Measurements from ENCODE around the gene SAE1.
"Not testable (repeated sequence)": the region's sequence is repeated elsewhere in the genome, so short reads cannot be mapped to it uniquely, and the experiment has no call there.

SAE1 gene

GRCh38 chr19:47243776-47244547 is 113.3 kb downstream of the SAE1 start:
- Histone ChIP-seq H3K27ac (ENCODE audit: low read depth, low read length) (no peak overlapping the region), H3K9me3 (ENCODE audit: control insufficient read depth in 5 of 5, low read length in 5 of 5) (no peaks in the 10 kb centered on the region), H3K4me3 (ENCODE audit: low read depth in 1 of 5, low read length in 5 of 5) (peak overlapping the region; percentile 42 to 52 (median 51)), H3K36me3 (ENCODE audit: control insufficient read depth in 5 of 5, insufficient read depth in 5 of 5, low read length in 5 of 5) (no peaks in the 10 kb centered on the region), H3K4me1 (ENCODE audit: control insufficient read depth in 5 of 5, insufficient read depth in 5 of 5, low read length in 5 of 5) (peaks cover 3 to 35% (median 18%) of the 10 kb centered on the region in 5 donors), H3K27me3 (ENCODE audit: control insufficient read depth in 5 of 5, insufficient read depth in 4 of 5, low read length in 5 of 5) (peaks cover 11 to 24% (median 19%) of the 10 kb centered on the region in 5 donors), H3K9ac (ENCODE audit: low read length in 5 of 5) (peak overlapping the region in 3 of 5 donors; percentile 39 to 71 (median 51))

DNA sequence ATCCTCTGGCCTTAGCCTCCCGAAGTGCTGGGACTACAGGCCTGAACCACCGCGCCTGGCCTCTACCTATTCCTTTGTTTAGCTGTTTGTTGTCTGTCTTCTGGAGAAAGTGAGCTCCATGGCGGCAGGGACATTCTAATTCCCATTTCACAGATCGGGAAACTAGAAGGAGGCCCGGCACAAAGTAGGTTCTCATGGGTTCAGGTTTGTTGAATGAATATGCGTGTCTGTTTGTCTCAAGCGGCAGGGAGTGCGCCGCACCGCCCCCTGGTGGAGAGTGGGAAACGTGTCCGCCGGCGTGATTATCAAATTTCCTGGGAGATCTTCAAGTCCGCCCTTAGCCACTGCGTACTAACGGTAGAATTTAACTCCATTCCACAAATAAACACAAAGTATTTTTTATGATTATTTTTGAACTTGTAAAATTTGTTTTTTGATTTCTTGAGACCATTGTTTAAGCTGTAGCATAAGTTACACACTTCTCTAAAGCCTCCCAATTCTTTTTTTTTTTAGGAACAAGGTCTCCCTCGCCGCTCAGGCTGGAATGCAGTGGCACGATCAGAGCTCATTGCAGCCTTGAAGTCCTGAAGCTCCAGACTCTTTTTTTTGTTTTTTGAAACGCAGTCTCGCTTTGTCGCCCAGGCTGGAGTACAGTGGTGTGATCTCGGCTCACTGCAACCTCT is 116.8 kb downstream of the SAE1 start:
- Histone ChIP-seq H3K27me3 (ENCODE audit: control insufficient read depth in 5 of 5, insufficient read depth in 4 of 5, low read length in 5 of 5) (peaks cover 0 to 6% (median 0%) of the 10 kb centered on the region in 5 donors), H3K9ac (ENCODE audit: low read length in 5 of 5) (peak overlapping the region in 1 of 5 donors; percentile 45), H3K36me3 (ENCODE audit: control insufficient read depth in 5 of 5, insufficient read depth in 5 of 5, low read length in 5 of 5) (no peaks in the 10 kb centered on the region), H3K4me3 (ENCODE audit: low read depth in 1 of 5, low read length in 5 of 5) (no peak overlapping the region), H3K4me1 (ENCODE audit: control insufficient read depth in 5 of 5, insufficient read depth in 5 of 5, low read length in 5 of 5) (peaks cover 3 to 13% (median 11%) of the 10 kb centered on the region in 5 donors), H3K9me3 (ENCODE audit: control insufficient read depth in 5 of 5, low read length in 5 of 5) (no peaks in the 10 kb centered on the region), H3K27ac (ENCODE audit: low read depth, low read length) (no peak overlapping the region)

DNA sequence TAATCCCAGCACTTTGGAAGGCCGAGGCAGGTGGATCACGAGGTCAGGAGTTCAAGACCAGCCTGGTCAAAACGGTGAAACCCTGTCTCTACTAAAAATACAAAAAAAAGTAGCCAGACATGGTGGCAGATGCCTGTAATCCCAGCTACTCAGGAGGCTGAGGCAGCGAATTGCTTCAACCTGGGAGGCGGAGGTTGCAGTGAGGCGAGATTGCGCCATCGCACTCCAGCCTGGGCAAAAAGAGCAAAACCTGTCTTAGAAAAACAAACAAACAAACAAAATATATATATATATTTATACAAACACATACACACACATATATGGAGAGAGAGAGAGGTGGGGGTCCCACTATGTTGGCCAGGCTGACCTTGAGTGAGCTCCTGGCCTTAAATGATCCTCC is 122.4 kb downstream of the SAE1 start:
- H3K9ac ChIP-seq (ENCODE audit: low read length in 5 of 5): not testable (repeated sequence)
- H3K4me1 ChIP-seq (ENCODE audit: control insufficient read depth in 5 of 5, insufficient read depth in 5 of 5, low read length in 5 of 5): peaks cover 7 to 15% (median 14%) of the 10 kb centered on the region in 5 donors

GRCh38 chr19:47253467-47253881 is 122.8 kb downstream of the SAE1 start:
- peaks cover 0 to 2% (median 1%) of the 10 kb centered on the region in 5 donors for H3K36me3 ChIP-seq (ENCODE audit: control insufficient read depth in 5 of 5, insufficient read depth in 5 of 5, low read length in 5 of 5)
- no peak overlapping the region for H3K27ac ChIP-seq (ENCODE audit: low read depth, low read length)
- peaks cover 0 to 4% (median 0%) of the 10 kb centered on the region in 5 donors for H3K27me3 ChIP-seq (ENCODE audit: control insufficient read depth in 5 of 5, insufficient read depth in 4 of 5, low read length in 5 of 5)
- peaks cover 8 to 20% (median 17%) of the 10 kb centered on the region in 5 donors for H3K4me1 ChIP-seq (ENCODE audit: control insufficient read depth in 5 of 5, insufficient read depth in 5 of 5, low read length in 5 of 5)
- no peaks in the 10 kb centered on the region for H3K9me3 ChIP-seq (ENCODE audit: control insufficient read depth in 5 of 5, low read length in 5 of 5)
- H3K9ac ChIP-seq (ENCODE audit: low read length in 5 of 5): no peak overlapping the region
- H3K4me3 ChIP-seq (ENCODE audit: low read depth in 1 of 5, low read length in 5 of 5): no peak overlapping the region

More for the DNA sequence above, 122.4 kb downstream of the SAE1 start:
- not testable (repeated sequence) for H3K27ac ChIP-seq (ENCODE audit: low read depth, low read length); H3K4me3 ChIP-seq (ENCODE audit: low read depth in 1 of 5, low read length in 5 of 5); H3K9me3 ChIP-seq (ENCODE audit: control insufficient read depth in 5 of 5, low read length in 5 of 5); H3K36me3 ChIP-seq (ENCODE audit: control insufficient read depth in 5 of 5, insufficient read depth in 5 of 5, low read length in 5 of 5); H3K27me3 ChIP-seq (ENCODE audit: control insufficient read depth in 5 of 5, insufficient read depth in 4 of 5, low read length in 5 of 5)

DNA sequence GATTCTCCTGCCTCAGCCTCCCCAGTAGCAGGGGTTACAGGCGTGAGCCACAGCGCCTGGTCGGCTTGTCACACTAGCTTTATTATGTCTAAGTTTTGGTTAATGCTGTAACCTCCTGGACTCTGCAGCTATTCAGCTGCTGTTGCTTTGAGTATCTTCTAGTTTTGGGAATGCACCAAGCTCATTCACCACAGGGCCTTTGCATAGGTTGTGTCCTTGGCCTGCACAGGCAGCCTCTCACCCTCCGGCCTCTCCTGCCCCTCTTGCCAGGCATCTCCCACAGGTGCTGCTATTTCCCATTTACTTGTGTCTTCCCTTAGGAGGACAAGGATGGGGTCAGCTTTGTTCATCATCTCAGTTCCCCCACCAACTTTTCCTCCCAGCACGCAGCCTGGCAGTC is 123.3 kb downstream of the SAE1 start:
- Histone ChIP-seq H3K9me3 (ENCODE audit: control insufficient read depth in 5 of 5, low read length in 5 of 5) (no peaks in the 10 kb centered on the region), H3K4me1 (ENCODE audit: control insufficient read depth in 5 of 5, insufficient read depth in 5 of 5, low read length in 5 of 5) (peaks cover 8 to 25% (median 19%) of the 10 kb centered on the region in 5 donors), H3K9ac (ENCODE audit: low read length in 5 of 5) (no peak overlapping the region), H3K36me3 (ENCODE audit: control insufficient read depth in 5 of 5, insufficient read depth in 5 of 5, low read length in 5 of 5) (peaks cover 0 to 7% (median 6%) of the 10 kb centered on the region in 5 donors), H3K27ac (ENCODE audit: low read depth, low read length) (no peak overlapping the region), H3K4me3 (ENCODE audit: low read depth in 1 of 5, low read length in 5 of 5) (no peak overlapping the region), H3K27me3 (ENCODE audit: control insufficient read depth in 5 of 5, insufficient read depth in 4 of 5, low read length in 5 of 5) (peaks cover 0 to 4% (median 0%) of the 10 kb centered on the region in 5 donors)

- Histone ChIP-seq H3K4me1 (ENCODE audit: control insufficient read depth in 5 of 5, insufficient read depth in 5 of 5, low read length in 5 of 5) (peaks cover 8 to 28% (median 19%) of the 10 kb centered on the region in 5 donors), H3K27me3 (ENCODE audit: control insufficient read depth in 5 of 5, insufficient read depth in 4 of 5, low read length in 5 of 5) (peaks cover 0 to 4% (median 0%) of the 10 kb centered on the region in 5 donors), H3K9me3 (ENCODE audit: control insufficient read depth in 5 of 5, low read length in 5 of 5) (no peaks in the 10 kb centered on the region), H3K9ac (ENCODE audit: low read length in 5 of 5) (peak within 1 kb of the TSS; percentile 38 to 84 (median 62)), H3K36me3 (ENCODE audit: control insufficient read depth in 5 of 5, insufficient read depth in 5 of 5, low read length in 5 of 5) (peaks cover 0 to 28% (median 25%) of the 10 kb centered on the region in 5 donors), H3K4me3 (ENCODE audit: low read depth in 1 of 5, low read length in 5 of 5) (peak within 1 kb of the TSS; percentile 76 to 84 (median 79)), H3K27ac (ENCODE audit: low read depth, low read length) (peak within 1 kb of the TSS; percentile 93)
These were observed 125.5 kb downstream of the SAE1 start, which contains the start of gene CCDC9 for GRCh38 chr19:47255879-47256692. Gene CCDC9, plus strand, starts transcription at chr19:47256525. Its CDS starts 1,876 bp downstream, at chr19:47258401.

DNA sequence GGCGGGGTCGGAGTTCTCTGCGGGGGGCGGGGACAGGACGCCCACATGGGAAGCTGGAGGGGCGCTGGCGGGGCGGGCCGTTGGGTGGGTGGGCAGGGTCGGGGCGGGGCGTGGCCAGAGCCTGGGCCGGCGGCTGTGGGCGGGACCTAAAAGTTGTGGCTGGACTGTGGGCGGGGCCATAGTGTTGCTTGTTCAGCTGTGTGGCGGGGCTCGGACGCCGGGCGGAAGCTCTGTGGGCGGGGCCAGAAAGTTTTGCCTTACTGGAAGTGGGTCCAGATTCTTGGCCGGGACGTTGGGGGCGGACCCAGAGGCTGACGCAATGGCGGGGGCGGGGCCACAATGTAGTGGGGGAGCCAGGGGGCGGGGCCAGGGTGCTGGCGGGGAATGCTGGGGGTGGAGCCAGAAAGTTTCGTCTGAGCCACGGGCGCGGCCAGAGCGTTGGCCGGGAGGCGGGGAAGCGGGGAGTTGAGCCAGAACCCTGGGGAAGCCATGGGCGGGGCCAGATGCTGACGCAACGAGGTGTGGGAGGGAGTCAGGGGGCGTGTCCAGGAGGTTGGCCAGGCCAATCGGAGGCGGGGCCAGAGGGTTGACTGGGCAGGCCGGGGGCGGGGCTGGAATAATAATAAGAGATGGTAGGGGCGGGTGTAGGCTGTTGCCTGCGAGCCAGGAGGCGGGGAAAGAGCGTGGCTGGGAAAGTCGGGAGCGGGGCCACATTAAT is 126.2 kb downstream of the SAE1 start:
- H3K9me3 ChIP-seq (ENCODE audit: control insufficient read depth in 5 of 5, low read length in 5 of 5): no peaks in the 10 kb centered on the region
- H3K4me1 ChIP-seq (ENCODE audit: control insufficient read depth in 5 of 5, insufficient read depth in 5 of 5, low read length in 5 of 5): peaks cover 8 to 28% (median 19%) of the 10 kb centered on the region in 5 donors
- peaks cover 0 to 32% (median 29%) of the 10 kb centered on the region in 5 donors for H3K36me3 ChIP-seq (ENCODE audit: control insufficient read depth in 5 of 5, insufficient read depth in 5 of 5, low read length in 5 of 5)
- peaks cover 0 to 4% (median 0%) of the 10 kb centered on the region in 5 donors for H3K27me3 ChIP-seq (ENCODE audit: control insufficient read depth in 5 of 5, insufficient read depth in 4 of 5, low read length in 5 of 5)
- peak overlapping the region in 2 of 5 donors; percentile 38 to 48 for H3K9ac ChIP-seq (ENCODE audit: low read length in 5 of 5)
- H3K27ac ChIP-seq (ENCODE audit: low read depth, low read length): peak overlapping the region; percentile 93
- peak overlapping the region in 3 of 5 donors; percentile 76 to 84 (median 78) for H3K4me3 ChIP-seq (ENCODE audit: low read depth in 1 of 5, low read length in 5 of 5)

- Histone ChIP-seq H3K9me3 (ENCODE audit: control insufficient read depth in 5 of 5, low read length in 5 of 5) (no peaks in the 10 kb centered on the region), H3K36me3 (ENCODE audit: control insufficient read depth in 5 of 5, insufficient read depth in 5 of 5, low read length in 5 of 5) (peaks cover 0 to 36% (median 34%) of the 10 kb centered on the region in 5 donors), H3K27ac (ENCODE audit: low read depth, low read length) (peak overlapping the region; percentile 93), H3K27me3 (ENCODE audit: control insufficient read depth in 5 of 5, insufficient read depth in 4 of 5, low read length in 5 of 5) (peaks cover 0 to 4% (median 0%) of the 10 kb centered on the region in 5 donors), H3K4me1 (ENCODE audit: control insufficient read depth in 5 of 5, insufficient read depth in 5 of 5, low read length in 5 of 5) (peaks cover 8 to 28% (median 19%) of the 10 kb centered on the region in 5 donors), H3K9ac (ENCODE audit: low read length in 5 of 5) (peak overlapping the region; percentile 62 to 84 (median 68)), H3K4me3 (ENCODE audit: low read depth in 1 of 5, low read length in 5 of 5) (peak overlapping the region; percentile 59 to 80 (median 68))
These were observed 127.0 kb downstream of the SAE1 start for GRCh38 chr19:47257411-47258169.

Measured in subcutaneous abdominal adipose tissue (tissue), 5 donors.